Effector memory CD4-positive, alpha-beta T cell (primary cell): ENCODE results near the gene CCDC178.

Source experiments
- DNase-seq, 3 donors: peaks; one replicate each; pipeline ENCODE4 v3.0.0-alpha.2; 2020
- H3K27ac ChIP-seq: 2 replicates; pipeline ENCODE4 v1.7.0; 2013; ENCODE audit warnings: mild to moderate bottlenecking, low read length, moderate library complexity; ENCODE audit not compliant: insufficient read depth, poor library complexity, severe bottlenecking
- H3K27me3 ChIP-seq: replicated peaks from 2 replicates; pipeline ENCODE4 v1.7.0; 2013; ENCODE audit warnings: mild to moderate bottlenecking, low read length; ENCODE audit not compliant: insufficient read depth, control insufficient read depth, poor library complexity, severe bottlenecking
- H3K36me3 ChIP-seq: 2 replicates; pipeline ENCODE4 v1.7.0; 2013; ENCODE audit warnings: mild to moderate bottlenecking, low read length, moderate library complexity; ENCODE audit not compliant: control insufficient read depth, insufficient read depth
- H3K4me1 ChIP-seq: 2 replicates; pipeline ENCODE4 v1.7.0; 2013; ENCODE audit warnings: low read length, mild to moderate bottlenecking; ENCODE audit not compliant: control insufficient read depth, insufficient read depth, poor library complexity, severe bottlenecking
- H3K4me3 ChIP-seq: 2 replicates; pipeline ENCODE4 v1.7.0; 2013; ENCODE audit warnings: low read length, low read depth, mild to moderate bottlenecking; ENCODE audit not compliant: insufficient read depth, poor library complexity, severe bottlenecking
- H3K9me3 ChIP-seq: 2 replicates; pipeline ENCODE4 v1.7.0; 2013; ENCODE audit warnings: mild to moderate bottlenecking, low read length, moderate library complexity; ENCODE audit not compliant: control insufficient read depth

The CCDC178 gene

GRCh38 chr18:32919799-32920198, 520.7 kb downstream of the CCDC178 start:
- H3K4me1 ChIP-seq = no peaks in the 10 kb centered on the region
- H3K9me3 ChIP-seq = no peaks in the 10 kb centered on the region
- H3K27ac ChIP-seq = no peak overlapping the region
- H3K36me3 ChIP-seq = no peaks in the 10 kb centered on the region
- no peak overlapping the region for H3K4me3 ChIP-seq
- DNase-seq = no peak
- no peaks in the 10 kb centered on the region for H3K27me3 ChIP-seq

GRCh38 chr18:32918692-32919250, 521.8 kb downstream of the CCDC178 start:
- no peak overlapping the region for H3K4me3 ChIP-seq
- DNase-seq = no peak
- no peaks in the 10 kb centered on the region for H3K36me3 ChIP-seq
- H3K27me3 ChIP-seq = no peaks in the 10 kb centered on the region
- no peaks in the 10 kb centered on the region for H3K4me1 ChIP-seq
- H3K9me3 ChIP-seq = no peaks in the 10 kb centered on the region
- no peak overlapping the region for H3K27ac ChIP-seq

DNA sequence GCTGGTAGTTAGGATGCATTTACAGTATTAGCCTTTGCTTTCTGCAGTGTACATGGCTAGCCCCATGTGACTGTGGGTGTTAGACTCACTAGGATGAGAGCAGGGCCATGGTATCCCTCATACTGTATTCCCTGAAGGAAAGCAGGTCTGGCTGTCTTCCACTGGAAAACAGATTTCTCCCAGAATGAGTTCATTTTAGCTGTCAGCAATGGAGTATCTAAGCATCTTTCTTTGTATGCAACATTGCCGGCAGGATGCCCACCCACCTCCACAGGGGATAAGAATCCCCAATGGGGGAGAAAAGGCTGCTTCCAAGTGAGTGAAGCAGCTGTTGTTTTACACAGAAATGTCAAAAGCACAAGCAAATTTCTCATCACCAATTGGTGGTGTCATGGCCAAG, 525.0 kb downstream of the CCDC178 start:
- Histone ChIP-seq H3K36me3 (no peaks in the 10 kb centered on the region), H3K4me3 (no peak overlapping the region), H3K9me3 (no peaks in the 10 kb centered on the region), H3K4me1 (no peaks in the 10 kb centered on the region), H3K27ac (no peak overlapping the region), H3K27me3 (no peaks in the 10 kb centered on the region)
- no peak for DNase-seq

DNA sequence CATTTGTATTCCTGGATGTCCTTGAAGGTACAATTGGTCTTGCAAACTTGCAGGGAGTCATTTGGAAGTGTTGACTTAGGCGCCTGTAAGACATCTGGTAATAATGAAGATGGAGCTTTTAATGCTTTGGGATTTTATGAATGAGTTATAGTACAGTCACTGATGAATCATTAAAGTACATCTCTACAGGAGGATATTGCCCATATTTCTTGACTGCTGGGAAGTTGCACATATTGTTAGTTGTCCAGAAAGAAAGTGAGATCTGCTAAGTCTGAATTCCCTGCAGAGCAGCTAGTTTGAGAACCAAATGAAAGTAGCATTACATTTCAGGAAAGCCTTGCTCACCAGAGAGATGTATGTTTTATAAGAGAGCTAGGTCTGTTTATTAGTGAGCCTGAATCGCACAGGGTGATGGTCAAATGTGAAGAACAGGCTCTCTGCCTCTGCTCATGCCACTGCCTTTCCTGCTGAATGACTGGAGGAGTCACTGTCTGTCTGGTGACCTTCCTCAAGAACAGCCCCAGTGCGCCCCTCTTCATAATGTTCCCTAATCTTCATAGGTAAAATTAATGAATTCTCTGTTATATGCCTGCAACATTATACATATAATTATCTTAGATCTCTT, 528.7 kb downstream of the CCDC178 start:
- Histone ChIP-seq H3K4me3 (no peak overlapping the region), H3K4me1 (no peaks in the 10 kb centered on the region), H3K27ac (no peak overlapping the region), H3K9me3 (no peaks in the 10 kb centered on the region), H3K27me3 (no peaks in the 10 kb centered on the region), H3K36me3 (no peaks in the 10 kb centered on the region)
- no peak for DNase-seq

DNA sequence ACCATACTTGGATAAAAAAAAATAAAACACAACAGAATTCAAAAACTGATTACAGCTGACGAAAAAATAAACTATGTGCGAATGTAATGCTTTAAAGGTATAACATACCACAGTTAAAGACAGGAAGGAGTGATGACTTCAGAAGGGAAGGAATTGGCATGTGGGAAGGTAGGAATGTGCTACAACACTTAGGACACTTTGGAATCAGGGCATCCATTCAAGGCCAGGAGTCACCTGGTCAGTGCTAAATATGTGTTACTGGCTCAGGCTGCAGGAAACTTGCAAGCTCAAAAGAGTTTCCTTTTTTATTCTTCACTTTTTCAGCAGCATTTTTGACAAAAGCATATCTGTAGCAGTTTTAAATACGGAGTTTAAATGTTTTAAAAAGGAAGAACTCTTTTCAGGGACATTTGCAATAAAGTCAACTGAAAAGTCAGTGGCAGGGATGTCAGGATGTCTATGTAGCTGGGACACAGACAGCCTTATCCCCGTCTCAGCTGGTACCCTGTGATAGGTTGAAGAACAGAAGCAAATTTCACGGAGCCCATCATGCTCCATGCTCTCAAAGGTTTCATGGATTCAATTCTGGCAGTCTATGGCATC, 529.7 kb downstream of the CCDC178 start:
- H3K9me3 ChIP-seq = no peaks in the 10 kb centered on the region
- H3K4me3 ChIP-seq = no peak overlapping the region
- H3K4me1 ChIP-seq = no peaks in the 10 kb centered on the region
- no peak for DNase-seq
- H3K36me3 ChIP-seq = no peaks in the 10 kb centered on the region
- H3K27me3 ChIP-seq = no peaks in the 10 kb centered on the region
- no peak overlapping the region for H3K27ac ChIP-seq

- no peaks in the 10 kb centered on the region for H3K36me3 ChIP-seq
- H3K4me1 ChIP-seq = no peaks in the 10 kb centered on the region
- H3K27me3 ChIP-seq = no peaks in the 10 kb centered on the region
- no peak overlapping the region for H3K27ac ChIP-seq
- H3K9me3 ChIP-seq = no peaks in the 10 kb centered on the region
- H3K4me3 ChIP-seq = no peak overlapping the region
- DNase-seq = no peak
Observed at GRCh38 chr18:32909798-32910561, 530.5 kb downstream of the CCDC178 start.

DNA sequence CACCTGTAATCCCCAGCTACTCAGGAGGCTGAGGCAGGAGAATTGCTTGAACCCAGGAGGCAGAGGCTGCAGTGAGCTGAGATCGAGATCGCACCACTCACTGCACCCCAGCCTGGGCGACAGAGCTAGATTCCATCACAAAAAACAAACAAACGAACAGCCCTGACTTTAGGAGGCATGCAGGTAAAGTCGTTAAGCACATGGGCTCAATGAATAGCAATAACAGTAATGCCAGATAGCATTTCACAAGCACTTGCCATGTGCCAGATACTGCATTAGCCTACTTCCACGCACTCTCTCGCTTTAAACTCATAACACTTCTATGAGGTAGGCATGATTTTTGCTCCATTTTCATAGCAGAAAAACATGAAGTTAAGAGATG, 532.1 kb downstream of the CCDC178 start:
- Histone ChIP-seq H3K27me3 (no peaks in the 10 kb centered on the region), H3K4me1 (no peaks in the 10 kb centered on the region), H3K9me3 (no peaks in the 10 kb centered on the region), H3K4me3 (no peak overlapping the region), H3K36me3 (no peaks in the 10 kb centered on the region), H3K27ac (no peak overlapping the region)
- no peak for DNase-seq

DNA sequence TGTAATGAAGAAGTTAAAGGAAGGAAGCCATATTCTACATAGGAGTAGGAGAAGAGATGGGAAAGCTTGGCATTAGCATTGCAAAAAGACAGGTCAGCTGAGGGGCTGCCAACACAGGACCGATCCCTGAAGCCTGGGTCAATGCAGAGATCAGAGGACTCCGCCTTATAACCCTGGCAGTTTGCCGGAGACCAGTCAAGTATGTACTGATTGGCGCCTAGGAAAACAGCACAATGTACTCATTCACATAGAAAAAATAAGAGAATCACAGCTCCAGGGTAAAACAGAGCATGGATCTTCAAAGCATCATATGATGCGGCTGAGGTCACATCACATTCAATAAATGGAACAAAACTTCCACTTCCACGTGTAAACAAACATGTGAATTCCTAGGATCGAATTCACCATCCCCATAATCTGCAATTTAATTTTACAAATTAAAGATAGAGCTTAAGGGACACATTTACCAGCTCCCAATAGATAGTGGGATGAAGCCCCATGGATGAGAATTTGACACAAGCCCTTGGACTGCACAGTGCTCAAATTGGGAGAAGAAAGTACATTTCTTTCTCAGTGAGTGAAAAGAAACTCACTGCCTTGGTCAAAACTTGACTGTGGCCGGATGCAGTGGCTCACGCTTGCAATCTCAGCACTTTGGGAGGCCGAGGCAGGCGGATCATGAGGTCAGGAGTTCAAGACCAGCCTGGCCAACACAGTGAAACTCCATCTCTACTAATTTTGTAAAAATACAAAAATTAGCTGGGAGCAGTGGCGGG, 532.7 kb downstream of the CCDC178 start:
- no peak overlapping the region for H3K27ac ChIP-seq
- no peak overlapping the region for H3K4me3 ChIP-seq
- no peak for DNase-seq
- no peaks in the 10 kb centered on the region for H3K36me3 ChIP-seq
- H3K27me3 ChIP-seq = no peaks in the 10 kb centered on the region
- H3K4me1 ChIP-seq = no peaks in the 10 kb centered on the region
- H3K9me3 ChIP-seq = no peaks in the 10 kb centered on the region

- H3K9me3 ChIP-seq = no peaks in the 10 kb centered on the region
- no peaks in the 10 kb centered on the region for H3K27me3 ChIP-seq
- H3K4me1 ChIP-seq = no peaks in the 10 kb centered on the region
- no peak overlapping the region for H3K4me3 ChIP-seq
- no peak for DNase-seq
- no peaks in the 10 kb centered on the region for H3K36me3 ChIP-seq
- no peak overlapping the region for H3K27ac ChIP-seq
Observed at GRCh38 chr18:32907311-32907585, 533.3 kb downstream of the CCDC178 start.
